ENCODE results near the gene GABRG3. TPM values are rescaled to one million over a fixed set of nuclear protein-coding genes. Genes with fewer than 3 reads are reported as not detected.

GABRG3 gene
- total and polyA plus RNA-seq, 10 of the 15 experiments (the other 5 are each of a cell fraction or from before 2014, with no cell fraction given): 0.15 TPM; not detected in 9

- no peak overlapping the region for H2AFZ ChIP-seq (ENCODE audit: control insufficient read depth, low read depth, low read length)
- no peaks in the 10 kb centered on the region for H4K20me1 ChIP-seq (ENCODE audit: control insufficient read depth, insufficient read depth)
- no peak for DNase-seq (ENCODE audit: low read depth, low spot score)
- H3K4me2 ChIP-seq (ENCODE audit: control insufficient read depth, insufficient read depth): no peak overlapping the region
- ATAC-seq: no peak
- intact Hi-C loops (cut with micrococcal nuclease; ENCODE audit: unreplicated experiment) (no loop called here), in situ Hi-C loops (cut with MboI) (no loop called here)
- no peaks in the 10 kb centered on the region; the same call in 2 of the 3 replicates for H3K9me3 ChIP-seq (replicated peaks; ENCODE audit: control insufficient read depth, insufficient read depth, low read length)
- POLR2A ChIA-PET: no interaction called here
- H3K27ac ChIP-seq (ENCODE audit: control insufficient read depth, insufficient read depth): no peak overlapping the region
- SMC1A ChIA-PET (ENCODE audit: uncharacterized antibody, unreplicated experiment): no interaction called here
- no TSS peak for BruUV-seq (replicated peaks)
- RAD21 ChIA-PET (ENCODE audit: unreplicated experiment): no interaction called here
- TF ChIP-seq ZBTB4 (CRISPR knock-in tag; IDR thresholded peaks at IDR 0.05) (no peak), BRCA1 (IDR thresholded peaks at IDR 0.05; ENCODE audit: low read depth, low read length) (no peak), EED (IDR thresholded peaks at IDR 0.05; ENCODE audit: low read depth) (no peak)
- FAIRE-seq: no peak
- no peaks in the 10 kb centered on the region for H3K36me3 ChIP-seq (ENCODE audit: control insufficient read depth in 2 of 2, insufficient read depth in 2 of 2, low read length in 1 of 2)
- CTCF ChIA-PET: no interaction called here
- no peaks in the 10 kb centered on the region for H3K79me2 ChIP-seq (ENCODE audit: control insufficient read depth, insufficient read depth, low read length)
- no peak overlapping the region for H3K4me3 ChIP-seq
- H3K9ac ChIP-seq (ENCODE audit: control insufficient read depth, insufficient read depth, low read length): no peak overlapping the region
- no peaks in the 10 kb centered on the region for H3K27me3 ChIP-seq (replicated peaks in 1 of 2; ENCODE audit: control insufficient read depth in 2 of 2, insufficient read depth in 2 of 2, low read length in 1 of 2)
- H3K4me1 ChIP-seq (ENCODE audit: control insufficient read depth, insufficient read depth, low read length): no peaks in the 10 kb centered on the region
Measured at GRCh38 chr15:27422997-27423396, 452.0 kb downstream of the GABRG3 start.

GRCh38 chr15:27426805-27427204 is 455.8 kb downstream of the GABRG3 start:
- DNase-seq (ENCODE audit: low read depth, low spot score) (no peak), ATAC-seq (no peak), FAIRE-seq (no peak)
- Histone ChIP-seq H3K4me1 (ENCODE audit: control insufficient read depth, insufficient read depth, low read length) (no peaks in the 10 kb centered on the region), H3K36me3 (ENCODE audit: control insufficient read depth in 2 of 2, insufficient read depth in 2 of 2, low read length in 1 of 2) (no peaks in the 10 kb centered on the region), H3K4me3 (no peak overlapping the region), H3K27ac (ENCODE audit: control insufficient read depth, insufficient read depth) (no peak overlapping the region), H3K79me2 (ENCODE audit: control insufficient read depth, insufficient read depth, low read length) (no peaks in the 10 kb centered on the region), H3K4me2 (ENCODE audit: control insufficient read depth, insufficient read depth) (no peak overlapping the region), H3K27me3 (replicated peaks in 1 of 2; ENCODE audit: control insufficient read depth in 2 of 2, insufficient read depth in 2 of 2, low read length in 1 of 2) (no peaks in the 10 kb centered on the region), H4K20me1 (ENCODE audit: control insufficient read depth, insufficient read depth) (no peaks in the 10 kb centered on the region), H3K9ac (ENCODE audit: control insufficient read depth, insufficient read depth, low read length) (no peak overlapping the region), H2AFZ (ENCODE audit: control insufficient read depth, low read depth, low read length) (no peak overlapping the region), H3K9me3 (replicated peaks; ENCODE audit: control insufficient read depth, insufficient read depth, low read length) (no peaks in the 10 kb centered on the region)
- RAD21 ChIA-PET (ENCODE audit: unreplicated experiment): no interaction called here
- POLR2A ChIA-PET: no interaction called here
- no TSS peak for BruUV-seq (replicated peaks)
- 39% methylated on average over 1 of the region's 1 CpG for WGBS (ENCODE audit: insufficient coverage, insufficient replicate concordance, low lambda C conversion rate, missing lambda C conversion rate)
- CTCF ChIA-PET: no interaction called here
- in situ Hi-C loops (cut with MboI) (no loop called here), intact Hi-C loops (cut with micrococcal nuclease; ENCODE audit: unreplicated experiment) (no loop called here)
- SMC1A ChIA-PET (ENCODE audit: uncharacterized antibody, unreplicated experiment): no interaction called here
- TF ChIP-seq IKZF1 (conservative IDR thresholded peaks at IDR 0.05): no peak
- TF ChIP-seq ZBTB4 (CRISPR knock-in tag; IDR thresholded peaks at IDR 0.05): no peak
- TF ChIP-seq BCL11A (IDR thresholded peaks at IDR 0.05; ENCODE audit: low read depth, low read length): no peak
- TF ChIP-seq PKNOX1 (IDR thresholded peaks at IDR 0.05): no peak
- TF ChIP-seq NFIC (IDR thresholded peaks at IDR 0.05; ENCODE audit: low read depth, low read length): no peak
- TF ChIP-seq POLR2AphosphoS2 (IDR thresholded peaks at IDR 0.05; ENCODE audit: low read depth, low read length): no peak
- TF ChIP-seq MEF2A (IDR thresholded peaks at IDR 0.05; ENCODE audit: insufficient read depth, low read depth, low read length): no peak
